ENCODE measurements around the gene RNF144A.

DNA sequence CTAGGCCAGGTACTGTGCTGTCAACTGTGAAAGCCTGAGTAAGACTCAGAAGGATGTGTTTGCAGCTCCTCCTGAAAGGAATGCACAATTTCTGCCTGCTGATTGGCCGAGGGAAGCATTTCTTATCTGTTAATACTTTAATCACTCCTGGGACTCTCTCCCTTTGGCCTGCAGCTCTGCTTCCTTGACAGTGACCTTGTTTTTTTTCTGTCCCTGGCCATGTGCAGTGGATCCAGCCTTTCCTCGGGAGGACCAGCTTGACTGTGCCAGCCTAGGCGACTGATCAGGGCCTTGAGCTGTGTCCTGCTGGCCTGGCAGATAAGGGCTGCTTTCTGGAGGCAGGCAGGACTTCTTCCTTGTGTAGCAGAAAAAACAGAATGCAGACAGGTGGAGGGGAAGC, 10.0 kb downstream of the RNF144A start:
- TF ChIP-seq JUND (IDR thresholded peaks at IDR 0.05) (no peak), GABPA (IDR thresholded peaks at IDR 0.05; ENCODE audit: low read depth) (no peak), POLR2AphosphoS5 (IDR thresholded peaks at IDR 0.05; ENCODE audit: low read depth, low read length) (no peak), CHD2 (IDR thresholded peaks at IDR 0.05; ENCODE audit: low read length, partially characterized antibody) (peak; percentile 42), YY1 (IDR thresholded peaks at IDR 0.05; ENCODE audit: low read depth) (no peak), TCF12 (IDR thresholded peaks at IDR 0.05) (no peak), FOXM1 (IDR thresholded peaks at IDR 0.05; ENCODE audit: low read depth) (no peak), EP300 (IDR thresholded peaks at IDR 0.05; ENCODE audit: borderline replicate concordance in 1 of 2, low read depth in 1 of 2, low read length in 1 of 2) (peak in 1 of 2 experiments; percentile 62; a peak in 1 of 4 replicates)
- TF ChIP-seq, protein P1, sequence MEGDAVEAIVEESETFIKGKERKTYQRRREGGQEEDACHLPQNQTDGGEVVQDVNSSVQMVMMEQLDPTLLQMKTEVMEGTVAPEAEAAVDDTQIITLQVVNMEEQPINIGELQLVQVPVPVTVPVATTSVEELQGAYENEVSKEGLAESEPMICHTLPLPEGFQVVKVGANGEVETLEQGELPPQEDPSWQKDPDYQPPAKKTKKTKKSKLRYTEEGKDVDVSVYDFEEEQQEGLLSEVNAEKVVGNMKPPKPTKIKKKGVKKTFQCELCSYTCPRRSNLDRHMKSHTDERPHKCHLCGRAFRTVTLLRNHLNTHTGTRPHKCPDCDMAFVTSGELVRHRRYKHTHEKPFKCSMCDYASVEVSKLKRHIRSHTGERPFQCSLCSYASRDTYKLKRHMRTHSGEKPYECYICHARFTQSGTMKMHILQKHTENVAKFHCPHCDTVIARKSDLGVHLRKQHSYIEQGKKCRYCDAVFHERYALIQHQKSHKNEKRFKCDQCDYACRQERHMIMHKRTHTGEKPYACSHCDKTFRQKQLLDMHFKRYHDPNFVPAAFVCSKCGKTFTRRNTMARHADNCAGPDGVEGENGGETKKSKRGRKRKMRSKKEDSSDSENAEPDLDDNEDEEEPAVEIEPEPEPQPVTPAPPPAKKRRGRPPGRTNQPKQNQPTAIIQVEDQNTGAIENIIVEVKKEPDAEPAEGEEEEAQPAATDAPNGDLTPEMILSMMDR (IDR thresholded peaks at IDR 0.05): no peak
- TF ChIP-seq, protein P2, sequence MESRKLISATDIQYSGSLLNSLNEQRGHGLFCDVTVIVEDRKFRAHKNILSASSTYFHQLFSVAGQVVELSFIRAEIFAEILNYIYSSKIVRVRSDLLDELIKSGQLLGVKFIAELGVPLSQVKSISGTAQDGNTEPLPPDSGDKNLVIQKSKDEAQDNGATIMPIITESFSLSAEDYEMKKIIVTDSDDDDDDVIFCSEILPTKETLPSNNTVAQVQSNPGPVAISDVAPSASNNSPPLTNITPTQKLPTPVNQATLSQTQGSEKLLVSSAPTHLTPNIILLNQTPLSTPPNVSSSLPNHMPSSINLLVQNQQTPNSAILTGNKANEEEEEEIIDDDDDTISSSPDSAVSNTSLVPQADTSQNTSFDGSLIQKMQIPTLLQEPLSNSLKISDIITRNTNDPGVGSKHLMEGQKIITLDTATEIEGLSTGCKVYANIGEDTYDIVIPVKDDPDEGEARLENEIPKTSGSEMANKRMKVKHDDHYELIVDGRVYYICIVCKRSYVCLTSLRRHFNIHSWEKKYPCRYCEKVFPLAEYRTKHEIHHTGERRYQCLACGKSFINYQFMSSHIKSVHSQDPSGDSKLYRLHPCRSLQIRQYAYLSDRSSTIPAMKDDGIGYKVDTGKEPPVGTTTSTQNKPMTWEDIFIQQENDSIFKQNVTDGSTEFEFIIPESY (IDR thresholded peaks at IDR 0.05; ENCODE audit: borderline replicate concordance, low read depth): no peak
- TF ChIP-seq, protein P3, sequence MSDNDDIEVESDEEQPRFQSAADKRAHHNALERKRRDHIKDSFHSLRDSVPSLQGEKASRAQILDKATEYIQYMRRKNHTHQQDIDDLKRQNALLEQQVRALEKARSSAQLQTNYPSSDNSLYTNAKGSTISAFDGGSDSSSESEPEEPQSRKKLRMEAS (IDR thresholded peaks at IDR 0.05; ENCODE audit: low read depth): peak; percentile 46; the same call in 1 of the 2 replicates
- TF ChIP-seq, protein P4, sequence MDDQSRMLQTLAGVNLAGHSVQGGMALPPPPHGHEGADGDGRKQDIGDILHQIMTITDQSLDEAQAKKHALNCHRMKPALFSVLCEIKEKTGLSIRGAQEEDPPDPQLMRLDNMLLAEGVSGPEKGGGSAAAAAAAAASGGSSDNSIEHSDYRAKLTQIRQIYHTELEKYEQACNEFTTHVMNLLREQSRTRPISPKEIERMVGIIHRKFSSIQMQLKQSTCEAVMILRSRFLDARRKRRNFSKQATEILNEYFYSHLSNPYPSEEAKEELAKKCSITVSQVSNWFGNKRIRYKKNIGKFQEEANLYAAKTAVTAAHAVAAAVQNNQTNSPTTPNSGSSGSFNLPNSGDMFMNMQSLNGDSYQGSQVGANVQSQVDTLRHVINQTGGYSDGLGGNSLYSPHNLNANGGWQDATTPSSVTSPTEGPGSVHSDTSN (IDR thresholded peaks at IDR 0.05): no peak
